GM23338 (cell line): ENCODE results near the gene VAMP2. TPM values are rescaled to one million over a fixed set of nuclear protein-coding genes. Genes with fewer than 3 reads are reported as not detected.
A peak's percentile ranks its signal among the peaks of the same experiment; 100 is the strongest.

Source experiments
- ATAC-seq: fragments of 200-7000 bp; cut with Tn5 transposase; 3 replicates; pipeline ENCODE4 v1.9.1; 2020
- DNase-seq: peaks from one replicate; pipeline ENCODE4 v3.0.0-alpha.2; 2015; ENCODE audit warnings: low spot score
- H2AFZ ChIP-seq: fragments of 200-600 bp; sonication (generic); 2 replicates; pipeline ENCODE4 v1.8.0; 2016; ENCODE audit warnings: antibody characterized with exemption, mild to moderate bottlenecking, moderate library complexity
- H3F3A ChIP-seq: fragments of 200-600 bp; sonication (generic); replicated peaks from 2 replicates; pipeline ENCODE4 v1.8.0; 2017; ENCODE audit warnings: antibody characterized with exemption, mixed run types, low read depth
- H3K27ac ChIP-seq: fragments of 200-600 bp; sonication (generic); 2 replicates; pipeline ENCODE4 v1.6.1; 2016; ENCODE audit warnings: low read depth
- H3K27me3 ChIP-seq: fragments of 200-600 bp; sonication (generic); 2 replicates; pipeline ENCODE4 v1.8.0; 2016; ENCODE audit warnings: mild to moderate bottlenecking, mixed run types, moderate library complexity; ENCODE audit not compliant: insufficient read depth
- H3K36me3 ChIP-seq: fragments of 200-600 bp; sonication (generic); 2 replicates; pipeline ENCODE4 v1.8.0; 2016; ENCODE audit warnings: mild to moderate bottlenecking; ENCODE audit not compliant: insufficient read depth
- H3K4me1 ChIP-seq: fragments of 200-600 bp; sonication (generic); 2 replicates; pipeline ENCODE4 v1.8.0; 2016; ENCODE audit warnings: mild to moderate bottlenecking, moderate library complexity; ENCODE audit not compliant: insufficient read depth
- H3K4me2 ChIP-seq: fragments of 200-600 bp; sonication (generic); 2 replicates; pipeline ENCODE4 v1.7.1; 2017; ENCODE audit warnings: mixed run types
- H3K4me3 ChIP-seq: fragments of 200-600 bp; sonication (generic); 2 replicates; pipeline ENCODE4 v1.6.1; 2016; ENCODE audit warnings: mixed run types
- H3K79me2 ChIP-seq: fragments of 200-600 bp; sonication (generic); replicated peaks from 2 replicates; pipeline ENCODE4 v1.8.0; 2017; ENCODE audit warnings: mild to moderate bottlenecking; ENCODE audit not compliant: insufficient read depth
- H3K9me2 ChIP-seq: fragments of 200-600 bp; sonication (generic); 2 replicates; pipeline ENCODE4 v1.8.0; 2017; ENCODE audit not compliant: insufficient read depth
- H4K20me1 ChIP-seq: fragments of 200-600 bp; sonication (generic); replicated peaks from 2 replicates; pipeline ENCODE4 v1.8.0; 2017; ENCODE audit warnings: mild to moderate bottlenecking; ENCODE audit not compliant: insufficient read depth
- H3K27ac Mint-ChIP-seq: 2 replicates; pipeline ENCODE4 v1.8.0; 2020; ENCODE audit warnings: inconsistent platforms, mild to moderate bottlenecking, moderate library complexity, mixed read lengths
- H3K27me3 Mint-ChIP-seq: 3 replicates; pipeline ENCODE4 v1.8.0; 2022; ENCODE audit warnings: low read depth, mild to moderate bottlenecking, moderate library complexity, mixed read lengths, inconsistent platforms; ENCODE audit not compliant: insufficient read depth, poor library complexity
- H3K36me3 Mint-ChIP-seq: 3 replicates; pipeline ENCODE4 v1.8.0; 2021; ENCODE audit warnings: low read depth, mild to moderate bottlenecking, inconsistent platforms, moderate library complexity, mixed read lengths
- H3K4me1 Mint-ChIP-seq: 3 replicates; pipeline ENCODE4 v1.8.0; 2020; ENCODE audit warnings: mild to moderate bottlenecking, inconsistent platforms, mixed read lengths
- H3K4me3 Mint-ChIP-seq: 3 replicates; pipeline ENCODE4 v1.8.0; 2021; ENCODE audit warnings: moderate library complexity, mild to moderate bottlenecking, inconsistent platforms, mixed read lengths
- H3K9me3 Mint-ChIP-seq: 3 replicates; pipeline ENCODE4 v1.8.0; 2020; ENCODE audit warnings: moderate library complexity, mild to moderate bottlenecking, inconsistent platforms, mixed read lengths
- CREB1 ChIP-seq: fragments of 250-450 bp; sonication (Bioruptor Pico); IDR thresholded peaks from 2 replicates; pipeline ENCODE4 v1.5.0; 2020; ENCODE audit warnings: low read depth, mild to moderate bottlenecking, moderate library complexity
- CTCF ChIP-seq, 2 experiments: fragments of 200-600 bp in 1 of 2; sonication (generic) in 1 of 2; conservative IDR thresholded peaks; 2 replicates each; pipeline versions ENCODE4 v1.5.1 to v1.6.1; 2016 to 2017; ENCODE audit warnings: antibody characterized with exemption in 2 of 2, low read depth in 2 of 2, mild to moderate bottlenecking in 2 of 2, moderate library complexity in 1 of 2
- EZH2 ChIP-seq: fragments of 200-600 bp; sonication (generic); IDR thresholded peaks from one replicate; pipeline ENCODE4 v1.8.0; 2017; ENCODE audit warnings: antibody characterized with exemption, mild to moderate bottlenecking, low read depth; ENCODE audit not compliant: unreplicated experiment
- EZH2phosphoT487 ChIP-seq: fragments of 200-600 bp; sonication (generic); IDR thresholded peaks from one replicate; pipeline ENCODE4 v1.8.1; 2018; ENCODE audit warnings: antibody characterized with exemption; ENCODE audit not compliant: unreplicated experiment
- JUNB ChIP-seq: IDR thresholded peaks from one replicate; pipeline ENCODE4 v1.6.1; 2016; ENCODE audit warnings: antibody characterized with exemption; ENCODE audit not compliant: unreplicated experiment
- NANOG ChIP-seq: IDR thresholded peaks from 2 replicates; pipeline ENCODE4 v1.6.1; 2016; ENCODE audit warnings: antibody characterized with exemption, borderline replicate concordance
- POLR2AphosphoS5 ChIP-seq: IDR thresholded peaks from 2 replicates; pipeline ENCODE4 v1.6.1; 2016; ENCODE audit warnings: antibody characterized with exemption, low read depth
- STAT1 ChIP-seq: IDR thresholded peaks from one replicate; pipeline ENCODE4 v1.6.1; 2016; ENCODE audit warnings: antibody characterized with exemption; ENCODE audit not compliant: unreplicated experiment
- ZNF114 ChIP-seq: fragments of 250-450 bp; sonication (Bioruptor Pico); IDR thresholded peaks from 2 replicates; pipeline ENCODE4 v1.5.0; 2020; ENCODE audit warnings: mild to moderate bottlenecking, moderate library complexity
- ZNF331 ChIP-seq: fragments of 250-450 bp; sonication (Bioruptor Pico); IDR thresholded peaks from 2 replicates; pipeline ENCODE4 v1.5.0; 2020; ENCODE audit warnings: low read depth, mild to moderate bottlenecking, moderate library complexity
- ZNF462 ChIP-seq: fragments of 250-450 bp; sonication (Bioruptor Pico); IDR thresholded peaks from 2 replicates; pipeline ENCODE4 v1.5.0; 2020; ENCODE audit warnings: mild to moderate bottlenecking, moderate library complexity
- polyA plus RNA-seq: library from polyadenylated mRNA; unstranded; fragments of >200 nt; fragmentation: Nextera tagmentation; extraction: Ambion mirVana; gene quantifications from 2 replicates; pipeline ENCODE4 v1.2.1, GENCODE V29; 2016
- total RNA-seq: library from RNA; depleted of rRNA; stranded (reverse); fragments of >200 nt; shearing (Covaris generic); gene quantifications from 2 replicates; pipeline ENCODE4 v1.2.3, GENCODE V29; 2014
- TF ChIP-seq, protein P1 (sequence below): IDR thresholded peaks from 2 replicates; pipeline ENCODE4 v1.6.1; 2016; ENCODE audit warnings: antibody characterized with exemption
- TF ChIP-seq, protein P2 (sequence below): IDR thresholded peaks from one replicate; pipeline ENCODE4 v1.6.1; 2018; ENCODE audit warnings: antibody characterized with exemption; ENCODE audit not compliant: unreplicated experiment

VAMP2 gene
- total and polyA plus RNA-seq, 2 experiments from 2014 or later: 6.9 to 32.3 TPM

DNA sequence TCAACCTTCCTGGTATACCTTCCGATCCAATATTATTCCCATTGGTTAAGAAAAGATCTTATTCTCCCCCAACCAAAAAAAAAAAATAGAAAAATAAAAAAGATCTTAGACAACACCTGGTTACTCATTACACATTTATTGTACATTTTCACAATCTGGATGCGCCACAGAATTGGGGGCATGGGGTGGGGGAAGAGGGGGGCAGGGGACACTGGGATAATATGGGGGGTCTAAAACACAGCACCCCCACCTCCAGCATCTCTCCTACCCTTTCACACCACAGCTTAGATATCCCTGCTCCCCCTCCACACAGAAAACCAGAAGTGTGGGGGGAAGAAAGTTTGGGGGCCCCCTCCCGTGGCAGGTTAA lies 3.7 kb downstream of the VAMP2 start:
- Mint-ChIP-seq H3K27ac (no peak overlapping the region), H3K9me3 (no peaks in the 10 kb centered on the region; the same call in 2 of the 3 replicates), H3K27me3 (peaks cover 31% of the 10 kb centered on the region), H3K36me3 (peaks cover 26% of the 10 kb centered on the region), H3K4me1 (peaks cover 30% of the 10 kb centered on the region), H3K4me3 (peak overlapping the region; percentile 32; the same call in 1 of the 3 replicates)
- H4K20me1 ChIP-seq: peaks cover 5% of the 10 kb centered on the region
- H3K4me2 ChIP-seq: no peak overlapping the region
- no peak for DNase-seq
- H3K4me1 ChIP-seq: peaks cover 28% of the 10 kb centered on the region
- no peaks in the 10 kb centered on the region for H3K27me3 ChIP-seq
- peaks cover 14% of the 10 kb centered on the region; the same call in 1 of the 2 replicates for H3K79me2 ChIP-seq
- no peaks in the 10 kb centered on the region for H3K9me2 ChIP-seq
- H3K4me3 ChIP-seq: no peak overlapping the region
- ATAC-seq: no peak
- TF ChIP-seq JUNB: no peak
- TF ChIP-seq ZNF114: no peak
- no peak for TF ChIP-seq ZNF462 (CRISPR knock-in tag)
- TF ChIP-seq NANOG: no peak
- TF ChIP-seq EZH2phosphoT487: no peak
- TF ChIP-seq CTCF (conservative IDR thresholded peaks at IDR 0.05; ENCODE audit: low read depth in 2 of 2): no peak
- TF ChIP-seq POLR2AphosphoS5: no peak
- TF ChIP-seq ZNF331 (CRISPR knock-in tag): no peak
- TF ChIP-seq EZH2: no peak
- TF ChIP-seq STAT1: no peak
- TF ChIP-seq CREB1: no peak
- TF ChIP-seq, protein P1, sequence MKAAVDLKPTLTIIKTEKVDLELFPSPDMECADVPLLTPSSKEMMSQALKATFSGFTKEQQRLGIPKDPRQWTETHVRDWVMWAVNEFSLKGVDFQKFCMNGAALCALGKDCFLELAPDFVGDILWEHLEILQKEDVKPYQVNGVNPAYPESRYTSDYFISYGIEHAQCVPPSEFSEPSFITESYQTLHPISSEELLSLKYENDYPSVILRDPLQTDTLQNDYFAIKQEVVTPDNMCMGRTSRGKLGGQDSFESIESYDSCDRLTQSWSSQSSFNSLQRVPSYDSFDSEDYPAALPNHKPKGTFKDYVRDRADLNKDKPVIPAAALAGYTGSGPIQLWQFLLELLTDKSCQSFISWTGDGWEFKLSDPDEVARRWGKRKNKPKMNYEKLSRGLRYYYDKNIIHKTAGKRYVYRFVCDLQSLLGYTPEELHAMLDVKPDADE: no peak
- TF ChIP-seq, protein P2, sequence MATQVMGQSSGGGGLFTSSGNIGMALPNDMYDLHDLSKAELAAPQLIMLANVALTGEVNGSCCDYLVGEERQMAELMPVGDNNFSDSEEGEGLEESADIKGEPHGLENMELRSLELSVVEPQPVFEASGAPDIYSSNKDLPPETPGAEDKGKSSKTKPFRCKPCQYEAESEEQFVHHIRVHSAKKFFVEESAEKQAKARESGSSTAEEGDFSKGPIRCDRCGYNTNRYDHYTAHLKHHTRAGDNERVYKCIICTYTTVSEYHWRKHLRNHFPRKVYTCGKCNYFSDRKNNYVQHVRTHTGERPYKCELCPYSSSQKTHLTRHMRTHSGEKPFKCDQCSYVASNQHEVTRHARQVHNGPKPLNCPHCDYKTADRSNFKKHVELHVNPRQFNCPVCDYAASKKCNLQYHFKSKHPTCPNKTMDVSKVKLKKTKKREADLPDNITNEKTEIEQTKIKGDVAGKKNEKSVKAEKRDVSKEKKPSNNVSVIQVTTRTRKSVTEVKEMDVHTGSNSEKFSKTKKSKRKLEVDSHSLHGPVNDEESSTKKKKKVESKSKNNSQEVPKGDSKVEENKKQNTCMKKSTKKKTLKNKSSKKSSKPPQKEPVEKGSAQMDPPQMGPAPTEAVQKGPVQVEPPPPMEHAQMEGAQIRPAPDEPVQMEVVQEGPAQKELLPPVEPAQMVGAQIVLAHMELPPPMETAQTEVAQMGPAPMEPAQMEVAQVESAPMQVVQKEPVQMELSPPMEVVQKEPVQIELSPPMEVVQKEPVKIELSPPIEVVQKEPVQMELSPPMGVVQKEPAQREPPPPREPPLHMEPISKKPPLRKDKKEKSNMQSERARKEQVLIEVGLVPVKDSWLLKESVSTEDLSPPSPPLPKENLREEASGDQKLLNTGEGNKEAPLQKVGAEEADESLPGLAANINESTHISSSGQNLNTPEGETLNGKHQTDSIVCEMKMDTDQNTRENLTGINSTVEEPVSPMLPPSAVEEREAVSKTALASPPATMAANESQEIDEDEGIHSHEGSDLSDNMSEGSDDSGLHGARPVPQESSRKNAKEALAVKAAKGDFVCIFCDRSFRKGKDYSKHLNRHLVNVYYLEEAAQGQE: no peak
- H2AFZ ChIP-seq: no peak overlapping the region
- peaks cover 5% of the 10 kb centered on the region; the same call in 1 of the 2 replicates for H3K36me3 ChIP-seq
- peaks cover 26% of the 10 kb centered on the region; the same call in 1 of the 2 replicates for H3F3A ChIP-seq
- H3K27ac ChIP-seq: no peak overlapping the region
